ENCODE data around the gene TTC36.
A peak's percentile ranks its signal among the peaks of the same experiment; 100 is the strongest.
"Not testable (repeated sequence)": the region's sequence is repeated elsewhere in the genome, so short reads cannot be mapped to it uniquely, and the experiment has no call there.

Gene TTC36

GRCh38 chr11:118552341-118552740, 25.1 kb downstream of the TTC36 start:
- no peak overlapping the region for H3K4me3 ChIP-seq
- H3K9me3 ChIP-seq (ENCODE audit: low read depth, low read length): no peaks in the 10 kb centered on the region
- DNase-seq (ENCODE audit: low read depth, low spot score): no peak
- peaks cover 7% of the 10 kb centered on the region; the same call in 1 of the 2 replicates for H3K36me3 ChIP-seq (ENCODE audit: insufficient read depth, low read length)
- H3K27ac ChIP-seq: no peak overlapping the region
- no peak overlapping the region for H3K9ac ChIP-seq (ENCODE audit: insufficient read length)
- TF ChIP-seq FOXP2 (optimal IDR thresholded peaks at IDR 0.05; ENCODE audit: control extremely low read depth, extremely low read length, insufficient read depth) (no peak), EZH2 (IDR thresholded peaks at IDR 0.05) (no peak), POLR2AphosphoS5 (IDR thresholded peaks at IDR 0.05; ENCODE audit: borderline replicate concordance, low read depth, low read length) (no peak)

- no peak for TF ChIP-seq FOXP2 (optimal IDR thresholded peaks at IDR 0.05; ENCODE audit: control extremely low read depth, extremely low read length, insufficient read depth)
- no peak for TF ChIP-seq POLR2AphosphoS5 (IDR thresholded peaks at IDR 0.05; ENCODE audit: borderline replicate concordance, low read depth, low read length)
- TF ChIP-seq EZH2 (IDR thresholded peaks at IDR 0.05): no peak
- Histone ChIP-seq H3K27ac (no peak overlapping the region), H3K36me3 (ENCODE audit: insufficient read depth, low read length) (no peaks in the 10 kb centered on the region), H3K4me3 (no peak overlapping the region), H3K9me3 (ENCODE audit: low read depth, low read length) (no peaks in the 10 kb centered on the region), H3K9ac (ENCODE audit: insufficient read length) (no peak overlapping the region)
- no peak for DNase-seq (ENCODE audit: low read depth, low spot score)
Observed at GRCh38 chr11:118560806-118561205, 33.5 kb downstream of the TTC36 start.

- no peak for TF ChIP-seq FOXP2 (optimal IDR thresholded peaks at IDR 0.05; ENCODE audit: control extremely low read depth, extremely low read length, insufficient read depth)
- no peak for TF ChIP-seq EZH2 (IDR thresholded peaks at IDR 0.05)
- TF ChIP-seq POLR2AphosphoS5 (IDR thresholded peaks at IDR 0.05; ENCODE audit: borderline replicate concordance, low read depth, low read length): no peak
- H3K9ac ChIP-seq (ENCODE audit: insufficient read length): peak overlapping the region; percentile 32
- H3K27ac ChIP-seq: no peak overlapping the region
- no peak for DNase-seq (ENCODE audit: low read depth, low spot score)
- H3K9me3 ChIP-seq (ENCODE audit: low read depth, low read length): no peaks in the 10 kb centered on the region
- no peaks in the 10 kb centered on the region for H3K36me3 ChIP-seq (ENCODE audit: insufficient read depth, low read length)
- H3K4me3 ChIP-seq: peak overlapping the region; percentile 40
Observed at GRCh38 chr11:118565051-118565450, 37.8 kb downstream of the TTC36 start.

- TF ChIP-seq FOXP2 (optimal IDR thresholded peaks at IDR 0.05; ENCODE audit: control extremely low read depth, extremely low read length, insufficient read depth) (no peak), POLR2AphosphoS5 (IDR thresholded peaks at IDR 0.05; ENCODE audit: borderline replicate concordance, low read depth, low read length) (no peak)
Observed at GRCh38 chr11:118569670-118570069, 42.4 kb downstream of the TTC36 start.

GRCh38 chr11:118570787-118571186, 43.5 kb downstream of the TTC36 start:
- H3K27ac ChIP-seq: no peak overlapping the region

More at GRCh38 chr11:118569670-118570069, 42.4 kb downstream of the TTC36 start:
- no peaks in the 10 kb centered on the region for H3K36me3 ChIP-seq (ENCODE audit: insufficient read depth, low read length)
- H3K9me3 ChIP-seq (ENCODE audit: low read depth, low read length): no peaks in the 10 kb centered on the region
- no peak for DNase-seq (ENCODE audit: low read depth, low spot score)
- H3K4me3 ChIP-seq: no peak overlapping the region
- H3K9ac ChIP-seq (ENCODE audit: insufficient read length): no peak overlapping the region
- no peak overlapping the region for H3K27ac ChIP-seq

GRCh38 chr11:118571701-118572060, 44.4 kb downstream of the TTC36 start:
- not testable (repeated sequence) for DNase-seq (ENCODE audit: low read depth, low spot score); H3K36me3 ChIP-seq (ENCODE audit: insufficient read depth, low read length); H3K27ac ChIP-seq; H3K9me3 ChIP-seq (ENCODE audit: low read depth, low read length)
- H3K9ac ChIP-seq (ENCODE audit: insufficient read length): peak overlapping the region; percentile 98
- peak overlapping the region; percentile 98 for H3K4me3 ChIP-seq

More at GRCh38 chr11:118570787-118571186, 43.5 kb downstream of the TTC36 start:
- Histone ChIP-seq H3K9me3 (ENCODE audit: low read depth, low read length) (no peaks in the 10 kb centered on the region), H3K9ac (ENCODE audit: insufficient read length) (no peak overlapping the region), H3K4me3 (no peak overlapping the region), H3K36me3 (ENCODE audit: insufficient read depth, low read length) (no peaks in the 10 kb centered on the region)
- TF ChIP-seq EZH2 (IDR thresholded peaks at IDR 0.05) (no peak), FOXP2 (optimal IDR thresholded peaks at IDR 0.05; ENCODE audit: control extremely low read depth, extremely low read length, insufficient read depth) (no peak), POLR2AphosphoS5 (IDR thresholded peaks at IDR 0.05; ENCODE audit: borderline replicate concordance, low read depth, low read length) (no peak)
- no peak for DNase-seq (ENCODE audit: low read depth, low spot score)

GRCh38 chr11:118572061-118572980, 45.0 kb downstream of the TTC36 start, which contains the start of gene ARCN1:
TSS of gene ARCN1 (plus strand) at chr11:118572409. CDS start at chr11:118572548, 139 bp downstream.
- H3K9me3 ChIP-seq (ENCODE audit: low read depth, low read length): no peaks in the 10 kb centered on the region

GRCh38 chr11:118572981-118573550, 45.8 kb downstream of the TTC36 start:
- peak overlapping the region; percentile 98 for H3K4me3 ChIP-seq
- H3K27ac ChIP-seq: peak overlapping the region; percentile 79

More at GRCh38 chr11:118572061-118572980, 45.0 kb downstream of the TTC36 start, which contains the start of gene ARCN1:
- Histone ChIP-seq H3K27ac (peak within 1 kb of the TSS; percentile 79), H3K4me3 (peak within 1 kb of the TSS; percentile 98), H3K36me3 (ENCODE audit: insufficient read depth, low read length) (no peaks in the 10 kb centered on the region; the same call in 1 of the 2 replicates), H3K9ac (ENCODE audit: insufficient read length) (peak within 1 kb of the TSS; percentile 98)
- no peak for TF ChIP-seq EZH2 (IDR thresholded peaks at IDR 0.05)
- no peak for TF ChIP-seq FOXP2 (optimal IDR thresholded peaks at IDR 0.05; ENCODE audit: control extremely low read depth, extremely low read length, insufficient read depth)
- peak; percentile 74 for TF ChIP-seq POLR2AphosphoS5 (IDR thresholded peaks at IDR 0.05; ENCODE audit: borderline replicate concordance, low read depth, low read length)
- no peak for DNase-seq (ENCODE audit: low read depth, low spot score)

More at GRCh38 chr11:118572981-118573550, 45.8 kb downstream of the TTC36 start:
- peak overlapping the region; percentile 98 for H3K9ac ChIP-seq (ENCODE audit: insufficient read length)
- H3K9me3 ChIP-seq (ENCODE audit: low read depth, low read length): no peaks in the 10 kb centered on the region
- no peak for DNase-seq (ENCODE audit: low read depth, low spot score)
- H3K36me3 ChIP-seq (ENCODE audit: insufficient read depth, low read length): no peaks in the 10 kb centered on the region; the same call in 1 of the 2 replicates
- TF ChIP-seq EZH2 (IDR thresholded peaks at IDR 0.05) (no peak), POLR2AphosphoS5 (IDR thresholded peaks at IDR 0.05; ENCODE audit: borderline replicate concordance, low read depth, low read length) (no peak; the same call in 1 of the 2 replicates), FOXP2 (optimal IDR thresholded peaks at IDR 0.05; ENCODE audit: control extremely low read depth, extremely low read length, insufficient read depth) (no peak)

Data from SK-N-MC (cell line).